ENCODE results near the gene ZNF468.
A peak's percentile ranks its signal among the peaks of the same experiment; 100 is the strongest.
"Not testable (repeated sequence)": the region's sequence is repeated elsewhere in the genome, so short reads cannot be mapped to it uniquely, and the experiment has no call there.

Gene ZNF468

GRCh38 chr19:52857378-52858191 lies at the start of gene ZNF468:
Gene ZNF468 (minus strand): TSS chr19:52857619. CDS start chr19:52854272, 3,347 bp downstream.
- Mint-ChIP-seq H3K4me1 (ENCODE audit: low read depth) (peaks cover 10% of the 10 kb centered on the region), H3K36me3 (ENCODE audit: low read depth) (peaks cover 39% of the 10 kb centered on the region), H3K27ac (peak within 1 kb of the TSS; percentile 88), H3K9me3 (peaks cover 54% of the 10 kb centered on the region), H3K4me3 (peak within 1 kb of the TSS; percentile 96)
- DNase-seq (ENCODE audit: low spot score), result peak; percentile 80
- H3K27me3 Mint-ChIP-seq (ENCODE audit: low read depth), result not testable (repeated sequence)

DNA sequence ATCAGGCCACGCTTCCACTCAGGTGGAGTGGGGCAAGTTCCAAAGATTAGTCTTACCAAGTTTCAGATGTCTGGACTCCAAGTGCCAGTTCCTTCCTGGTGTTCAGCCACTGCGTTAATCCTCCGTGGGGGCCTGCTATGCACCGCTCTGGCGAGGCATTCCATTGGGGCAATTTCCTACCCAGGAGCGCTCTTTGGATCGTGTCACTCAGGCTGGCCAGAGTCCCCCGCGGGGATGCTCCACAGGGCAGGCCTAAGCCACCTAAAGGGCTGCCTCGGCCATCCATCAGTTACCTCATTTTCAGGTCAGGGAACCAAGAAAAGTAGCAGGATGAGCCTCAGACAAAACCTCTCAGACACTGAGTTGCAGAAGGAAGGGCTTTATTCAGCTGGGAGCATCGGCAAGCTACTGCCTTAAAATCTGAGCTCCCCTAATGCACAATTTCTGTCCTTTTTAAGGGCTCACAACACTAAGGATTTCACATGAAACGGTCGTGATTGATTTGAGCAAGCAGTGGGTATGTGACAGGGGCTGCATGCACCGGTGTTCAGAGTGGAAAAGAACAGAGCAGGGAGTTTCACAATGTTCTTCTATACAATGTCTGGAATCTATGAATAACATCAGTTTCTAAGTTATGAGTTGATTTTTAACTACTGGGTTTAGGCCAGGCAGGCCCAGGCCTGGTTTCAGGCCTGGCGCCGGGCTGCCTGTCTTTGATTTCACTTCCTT lies 46.8 kb upstream of the ZNF468 start:
- Mint-ChIP-seq H3K36me3 (ENCODE audit: low read depth) (peaks cover 39% of the 10 kb centered on the region), H3K9me3 (peaks cover 51% of the 10 kb centered on the region)
- DNase-seq (ENCODE audit: low spot score); H3K27ac Mint-ChIP-seq; H3K4me1 Mint-ChIP-seq (ENCODE audit: low read depth); H3K4me3 Mint-ChIP-seq; H3K27me3 Mint-ChIP-seq (ENCODE audit: low read depth): not testable (repeated sequence)

- Mint-ChIP-seq H3K4me1 (ENCODE audit: low read depth) (peaks cover under 1% of the 10 kb centered on the region), H3K9me3 (peaks cover 44% of the 10 kb centered on the region), H3K4me3 (no peak overlapping the region), H3K27me3 (ENCODE audit: low read depth) (no peaks in the 10 kb centered on the region), H3K27ac (no peak overlapping the region), H3K36me3 (ENCODE audit: low read depth) (peaks cover 30% of the 10 kb centered on the region)
- no peak for DNase-seq (ENCODE audit: low spot score)
These were observed 44.4 kb upstream of the ZNF468 start for GRCh38 chr19:52901842-52902241.

GRCh38 chr19:52898596-52898995 lies 41.2 kb upstream of the ZNF468 start:
- Mint-ChIP-seq H3K4me3 (peak overlapping the region; percentile 21), H3K9me3 (peaks cover 25% of the 10 kb centered on the region), H3K36me3 (ENCODE audit: low read depth) (peaks cover 30% of the 10 kb centered on the region)
- not testable (repeated sequence) for H3K27ac Mint-ChIP-seq; DNase-seq (ENCODE audit: low spot score); H3K4me1 Mint-ChIP-seq (ENCODE audit: low read depth); H3K27me3 Mint-ChIP-seq (ENCODE audit: low read depth)

- no peak for DNase-seq (ENCODE audit: low spot score)
- H3K27ac Mint-ChIP-seq, result no peak overlapping the region
These were observed 40.7 kb upstream of the ZNF468 start for GRCh38 chr19:52898101-52898500.

DNA sequence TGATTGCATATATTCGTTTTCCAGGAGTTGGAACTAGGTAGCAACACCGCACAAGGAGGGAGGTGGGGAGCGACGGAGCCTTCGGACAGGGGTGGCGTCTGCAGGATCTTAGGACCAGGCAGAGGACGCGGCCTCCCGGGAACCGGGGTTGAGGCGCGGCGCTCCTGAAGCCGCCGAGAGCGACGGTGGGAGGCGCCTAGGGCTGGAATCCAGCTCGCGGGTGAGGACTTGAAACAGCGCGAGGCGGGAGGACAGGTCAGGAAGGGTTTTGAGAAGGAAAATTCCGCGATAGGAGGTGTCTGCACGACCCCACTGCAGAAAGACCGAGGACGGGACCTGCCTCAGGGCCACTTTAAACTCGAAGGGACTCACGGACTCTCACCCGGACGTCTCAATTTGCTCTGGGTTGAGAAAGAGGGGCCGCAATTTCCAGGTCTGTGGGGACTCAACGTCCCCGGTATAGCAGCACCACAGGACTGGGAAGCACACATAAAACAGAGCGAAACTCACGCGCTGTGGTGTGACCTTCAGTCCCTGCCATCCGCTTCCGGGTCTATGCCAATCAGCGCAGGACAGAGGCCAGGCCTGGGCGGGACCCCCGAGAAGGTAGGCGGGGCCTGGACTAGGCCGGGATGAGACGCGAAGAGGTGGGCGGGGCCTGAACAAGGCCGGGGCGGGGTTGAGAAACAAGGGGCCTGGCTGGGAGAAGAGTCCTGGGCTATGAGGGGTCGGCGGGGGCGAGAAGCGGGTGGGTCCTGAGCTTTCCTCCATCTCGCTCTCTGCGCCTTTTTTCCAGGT lies 39.9 kb upstream of the ZNF468 start, which contains the start of gene ZNF320:
Gene ZNF320 (minus strand): TSS at position 498 of the 798 bp plus-strand sequence. CDS start 7,380 bp downstream, outside the sequence.
- H3K27ac Mint-ChIP-seq, result peak within 1 kb of the TSS; percentile 93
- peaks cover 5% of the 10 kb centered on the region for H3K4me1 Mint-ChIP-seq (ENCODE audit: low read depth)

More at GRCh38 chr19:52898101-52898500, 40.7 kb upstream of the ZNF468 start:
- H3K27me3 Mint-ChIP-seq (ENCODE audit: low read depth), result no peaks in the 10 kb centered on the region
- peak overlapping the region; percentile 88 for H3K4me3 Mint-ChIP-seq
- peaks cover 32% of the 10 kb centered on the region for H3K36me3 Mint-ChIP-seq (ENCODE audit: low read depth)
- peaks cover 20% of the 10 kb centered on the region for H3K9me3 Mint-ChIP-seq
- peaks cover 5% of the 10 kb centered on the region for H3K4me1 Mint-ChIP-seq (ENCODE audit: low read depth)

DNA sequence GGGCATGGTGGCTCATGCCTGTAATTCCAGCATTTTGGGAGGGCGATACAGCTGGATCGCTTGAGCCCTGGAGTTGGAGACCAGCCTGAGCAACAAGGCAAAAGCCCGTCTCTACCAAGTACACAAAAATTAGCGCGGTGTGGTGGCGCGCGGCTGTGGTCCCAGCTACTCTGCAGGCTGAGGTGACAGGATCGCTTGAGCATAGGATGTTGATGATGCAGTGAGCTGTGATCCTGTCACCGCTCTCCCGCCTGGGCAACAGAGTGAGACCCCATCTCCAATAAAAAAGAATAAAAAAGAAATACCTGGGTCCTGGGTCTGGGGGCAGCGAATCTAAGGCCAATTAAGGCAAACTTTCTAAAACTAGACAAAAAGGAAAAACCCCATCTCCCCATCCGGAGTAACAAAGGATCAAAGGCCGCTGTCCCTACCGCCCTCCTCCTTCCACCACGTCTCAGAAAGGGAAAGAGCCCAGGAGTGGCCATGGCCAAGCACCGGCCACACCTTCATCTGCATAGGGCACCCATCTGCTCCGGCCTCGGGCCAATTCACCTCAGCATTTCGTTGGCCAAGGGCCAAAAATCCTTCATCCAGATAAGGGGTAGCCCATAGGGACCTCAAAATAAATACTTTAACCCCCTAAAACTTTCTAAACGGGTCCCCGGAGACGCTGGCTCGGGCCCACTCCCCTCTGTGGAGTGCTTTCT lies 39.2 kb upstream of the ZNF468 start:
- Mint-ChIP-seq H3K36me3 (ENCODE audit: low read depth) (peaks cover 44% of the 10 kb centered on the region), H3K4me1 (ENCODE audit: low read depth) (peaks cover 5% of the 10 kb centered on the region)

More for the DNA sequence above, 39.9 kb upstream of the ZNF468 start, which contains the start of gene ZNF320:
- H3K36me3 Mint-ChIP-seq (ENCODE audit: low read depth), result peaks cover 38% of the 10 kb centered on the region
- DNase-seq (ENCODE audit: low spot score), result peak; percentile 91
- H3K27me3 Mint-ChIP-seq (ENCODE audit: low read depth), result no peaks in the 10 kb centered on the region
- peaks cover 25% of the 10 kb centered on the region for H3K9me3 Mint-ChIP-seq
- H3K4me3 Mint-ChIP-seq, result peak within 1 kb of the TSS; percentile 88

GRCh38 chr19:52891336-52891735 lies 33.9 kb upstream of the ZNF468 start:
- H3K9me3 Mint-ChIP-seq, result peaks cover 38% of the 10 kb centered on the region
- H3K4me3 Mint-ChIP-seq, result no peak overlapping the region
- no peak for DNase-seq (ENCODE audit: low spot score)
- no peak overlapping the region for H3K27ac Mint-ChIP-seq
- no peaks in the 10 kb centered on the region for H3K4me1 Mint-ChIP-seq (ENCODE audit: low read depth)
- peaks cover 74% of the 10 kb centered on the region for H3K36me3 Mint-ChIP-seq (ENCODE audit: low read depth)
- no peaks in the 10 kb centered on the region for H3K27me3 Mint-ChIP-seq (ENCODE audit: low read depth)

More for the DNA sequence above, 39.2 kb upstream of the ZNF468 start:
- Mint-ChIP-seq H3K9me3 (peaks cover 25% of the 10 kb centered on the region), H3K4me3 (peak overlapping the region; percentile 88), H3K27ac (peak overlapping the region; percentile 93), H3K27me3 (ENCODE audit: low read depth) (no peaks in the 10 kb centered on the region)
- DNase-seq (ENCODE audit: low spot score), result no peak

- Mint-ChIP-seq H3K27me3 (ENCODE audit: low read depth) (no peaks in the 10 kb centered on the region), H3K9me3 (peaks cover 42% of the 10 kb centered on the region), H3K27ac (no peak overlapping the region), H3K4me3 (no peak overlapping the region), H3K4me1 (ENCODE audit: low read depth) (no peaks in the 10 kb centered on the region), H3K36me3 (ENCODE audit: low read depth) (peaks cover 73% of the 10 kb centered on the region)
- DNase-seq (ENCODE audit: low spot score), result no peak
These were observed 32.5 kb upstream of the ZNF468 start for GRCh38 chr19:52889931-52890330.

DNA sequence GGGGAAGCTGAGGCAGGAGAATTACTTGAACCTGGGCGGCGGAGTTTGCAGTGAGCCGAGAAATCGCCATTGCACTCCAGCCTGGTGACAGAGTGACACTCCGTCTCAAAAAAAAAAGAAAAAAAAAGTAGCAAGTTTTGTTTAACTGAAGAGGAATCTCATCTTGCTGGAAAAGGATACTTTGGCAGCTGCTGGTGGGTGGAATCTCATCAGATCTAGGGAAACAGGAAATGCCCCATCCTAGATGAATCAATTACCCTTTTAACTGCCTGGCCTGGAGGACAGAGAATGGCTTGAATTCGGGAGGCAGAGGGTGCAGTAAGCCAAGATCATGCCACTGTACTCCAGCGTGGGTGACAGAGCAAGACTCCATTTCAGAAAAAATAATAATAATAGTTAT lies 31.7 kb upstream of the ZNF468 start:
- Mint-ChIP-seq H3K4me1 (ENCODE audit: low read depth) (no peaks in the 10 kb centered on the region), H3K27me3 (ENCODE audit: low read depth) (no peaks in the 10 kb centered on the region), H3K27ac (no peak overlapping the region), H3K36me3 (ENCODE audit: low read depth) (peaks cover 75% of the 10 kb centered on the region), H3K9me3 (peaks cover 49% of the 10 kb centered on the region), H3K4me3 (no peak overlapping the region)
- no peak for DNase-seq (ENCODE audit: low spot score)

DNA sequence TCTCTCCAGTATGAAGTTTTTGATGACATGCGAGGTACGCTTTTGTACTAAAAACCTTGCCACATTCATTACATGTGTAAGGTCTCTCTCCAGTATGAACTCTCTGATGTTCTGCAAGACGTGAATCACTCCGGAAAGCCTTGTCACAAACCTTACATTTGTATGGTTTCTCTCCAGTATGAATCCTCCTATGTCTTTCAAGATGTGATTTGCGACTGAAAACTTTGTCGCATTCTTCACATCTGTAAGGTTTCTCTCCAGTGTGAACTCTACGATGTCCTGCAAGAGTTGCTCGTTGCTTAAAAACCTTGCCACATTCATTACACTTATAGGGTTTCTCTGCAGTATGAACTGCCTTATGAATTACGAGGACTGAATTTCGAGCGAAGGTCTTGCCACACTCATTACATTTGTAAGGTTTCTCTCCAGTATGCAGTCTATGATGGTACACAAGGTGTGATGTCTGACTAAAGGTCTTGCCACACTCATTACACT lies 23.5 kb upstream of the ZNF468 start:
- H3K9me3 Mint-ChIP-seq, result peaks cover 62% of the 10 kb centered on the region
- DNase-seq (ENCODE audit: low spot score), result no peak
- no peak overlapping the region for H3K4me3 Mint-ChIP-seq
- H3K27ac Mint-ChIP-seq, result no peak overlapping the region
- peaks cover 74% of the 10 kb centered on the region for H3K36me3 Mint-ChIP-seq (ENCODE audit: low read depth)
- H3K4me1 Mint-ChIP-seq (ENCODE audit: low read depth), result no peaks in the 10 kb centered on the region
- no peaks in the 10 kb centered on the region for H3K27me3 Mint-ChIP-seq (ENCODE audit: low read depth)

DNA sequence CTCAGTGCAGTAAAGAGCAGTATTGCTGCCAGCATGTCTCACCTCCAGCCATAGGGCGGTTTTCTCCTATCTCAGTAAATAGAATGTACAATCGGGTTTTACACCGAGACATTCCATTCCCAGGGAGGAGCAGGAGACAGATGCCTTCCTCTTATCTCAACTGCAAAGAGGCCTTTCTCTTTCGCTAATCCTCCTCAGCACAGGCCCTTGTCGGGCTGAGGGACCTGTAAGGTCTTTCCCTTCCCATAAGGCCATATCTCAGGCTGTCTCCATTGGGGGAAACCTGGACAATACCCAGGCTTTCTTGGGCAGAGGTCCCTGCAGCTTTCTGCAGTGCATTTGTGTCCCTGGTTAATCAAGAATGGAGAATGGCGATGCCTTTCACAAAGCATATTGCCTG lies 15.6 kb upstream of the ZNF468 start:
- H3K9me3 Mint-ChIP-seq, result peaks cover 60% of the 10 kb centered on the region
- not testable (repeated sequence) for H3K4me3 Mint-ChIP-seq; H3K27ac Mint-ChIP-seq; DNase-seq (ENCODE audit: low spot score); H3K27me3 Mint-ChIP-seq (ENCODE audit: low read depth); H3K36me3 Mint-ChIP-seq (ENCODE audit: low read depth); H3K4me1 Mint-ChIP-seq (ENCODE audit: low read depth)

DNA sequence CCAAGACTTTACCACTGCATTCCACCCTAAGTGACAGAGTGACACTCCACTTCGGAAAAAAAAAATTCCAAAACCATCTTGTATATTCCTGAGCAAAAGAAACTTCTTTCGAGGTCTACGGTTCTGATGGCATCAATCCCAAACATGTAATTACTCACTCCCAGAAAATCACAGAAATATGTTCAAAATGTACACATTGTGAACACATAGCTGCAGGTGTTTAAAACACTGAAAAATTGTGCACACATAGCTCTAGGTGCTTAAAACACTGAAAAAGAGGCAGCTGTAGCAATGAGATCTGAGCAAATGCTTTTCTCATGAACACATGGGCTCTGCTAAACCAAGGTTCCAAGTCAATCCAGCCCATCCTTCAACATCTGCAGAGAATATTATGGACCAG lies 14.0 kb upstream of the ZNF468 start:
- Mint-ChIP-seq H3K9me3 (peaks cover 54% of the 10 kb centered on the region), H3K36me3 (ENCODE audit: low read depth) (peaks cover 1% of the 10 kb centered on the region), H3K27me3 (ENCODE audit: low read depth) (no peaks in the 10 kb centered on the region)

More for the DNA sequence above, 14.0 kb upstream of the ZNF468 start:
- Mint-ChIP-seq H3K4me1 (ENCODE audit: low read depth) (no peaks in the 10 kb centered on the region), H3K27ac (no peak overlapping the region), H3K4me3 (no peak overlapping the region)
- no peak for DNase-seq (ENCODE audit: low spot score)

Data from T-helper 2 cell treated with Interferon-gamma antibody and Interleukin-4, amounts not matched to agents 5 μg/mL and 100 μg/mL, for 36 hours (primary cell).